GM21423 (cell line): Measurements from ENCODE around the gene PBRM1.

Experiments
- ATAC-seq: cut with Tn5 transposase; IDR thresholded peaks from one replicate; pipeline ENCODE4 v1.9.1; 2021; ENCODE audit warnings: mild to moderate bottlenecking, moderate library complexity; ENCODE audit not compliant: unreplicated experiment

The PBRM1 gene

DNA sequence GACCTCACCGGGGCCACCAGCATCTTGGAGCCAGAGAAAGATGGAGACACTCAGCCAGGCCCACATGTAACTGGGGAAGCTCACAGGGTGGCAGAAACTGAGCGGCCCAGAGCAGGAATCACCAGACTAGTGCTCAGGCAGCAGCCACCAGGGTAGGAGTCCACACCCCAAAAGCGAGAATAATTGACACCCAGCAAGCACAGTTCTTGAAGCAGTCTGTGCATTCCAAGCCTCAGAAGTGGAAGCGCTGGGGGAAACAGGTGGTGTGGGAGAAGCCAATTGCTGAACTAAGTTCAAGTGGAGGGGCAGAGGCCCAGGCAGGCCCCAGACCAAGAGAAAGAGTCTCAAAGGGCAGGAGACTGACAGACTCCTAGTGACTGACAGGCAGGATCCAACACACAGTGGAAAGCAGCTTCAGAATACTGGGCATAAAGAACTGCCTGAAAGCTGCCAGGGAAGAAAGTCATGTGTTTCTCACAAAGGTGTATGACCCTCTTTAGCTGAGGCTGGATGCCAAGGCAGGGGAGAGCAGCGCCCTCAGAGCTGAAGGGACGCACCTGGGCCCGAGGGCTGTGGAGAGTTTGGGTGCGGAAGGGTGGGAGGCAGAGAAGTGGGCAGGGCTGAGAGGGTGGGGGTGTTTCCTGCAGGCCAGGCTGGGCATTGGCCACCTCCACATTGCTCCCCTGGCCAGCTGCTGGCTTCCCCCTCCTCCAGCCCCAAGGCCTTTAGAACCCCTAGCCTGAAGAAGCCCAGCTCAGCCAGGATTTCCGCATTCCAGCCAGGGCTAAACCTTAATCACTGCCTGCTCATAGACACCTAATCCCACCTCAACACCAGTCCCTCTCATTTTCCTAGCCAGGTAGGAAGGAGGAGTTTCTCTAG lies 159.8 kb downstream of the PBRM1 start:
- ATAC-seq: no peak

DNA sequence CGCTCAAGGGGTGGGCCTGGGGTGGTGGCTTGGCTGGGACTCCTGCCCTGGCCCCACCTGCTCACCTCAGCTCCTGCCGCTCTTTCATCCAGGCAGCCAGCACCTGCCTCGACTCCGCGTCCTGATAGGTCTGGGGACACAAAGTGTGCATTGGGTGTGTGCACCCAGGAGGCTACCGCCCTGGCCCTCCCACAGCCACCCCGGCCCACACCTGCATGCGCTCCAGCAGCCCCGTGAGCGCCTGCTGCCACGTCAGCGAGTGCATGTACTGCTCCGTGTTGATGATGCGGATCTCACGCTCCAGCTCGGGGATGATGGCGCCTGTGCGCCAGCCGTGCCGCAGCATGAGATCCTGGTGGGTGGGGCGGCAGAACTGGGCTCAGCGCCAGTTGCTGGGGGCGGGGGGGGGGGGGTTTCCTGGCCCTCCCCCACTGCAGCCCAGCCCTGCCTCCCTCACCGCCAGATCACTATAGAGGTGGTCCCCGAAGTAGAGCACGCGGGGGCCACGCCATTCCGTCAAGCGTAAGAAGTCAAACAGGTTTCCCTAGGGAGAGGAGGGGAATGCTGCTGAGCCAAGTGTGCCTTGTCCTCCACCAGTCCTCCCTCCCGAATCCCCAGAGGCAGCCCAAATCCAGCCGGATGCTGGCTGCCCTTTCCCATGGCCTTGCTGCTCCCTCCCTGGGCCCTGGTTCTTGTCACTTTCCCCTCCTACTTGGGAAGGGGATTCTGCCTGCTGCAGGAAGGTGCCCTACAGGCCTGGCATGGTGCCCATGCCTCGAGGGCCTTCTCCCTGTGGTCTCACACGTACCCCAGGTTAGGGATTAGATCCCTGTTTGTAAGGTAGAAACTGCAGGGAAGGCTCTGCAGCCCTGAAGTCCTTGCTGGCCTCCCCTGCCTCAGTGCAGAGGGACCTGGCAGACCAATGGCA lies 160.7 kb downstream of the PBRM1 start:
- ATAC-seq: no peak

DNA sequence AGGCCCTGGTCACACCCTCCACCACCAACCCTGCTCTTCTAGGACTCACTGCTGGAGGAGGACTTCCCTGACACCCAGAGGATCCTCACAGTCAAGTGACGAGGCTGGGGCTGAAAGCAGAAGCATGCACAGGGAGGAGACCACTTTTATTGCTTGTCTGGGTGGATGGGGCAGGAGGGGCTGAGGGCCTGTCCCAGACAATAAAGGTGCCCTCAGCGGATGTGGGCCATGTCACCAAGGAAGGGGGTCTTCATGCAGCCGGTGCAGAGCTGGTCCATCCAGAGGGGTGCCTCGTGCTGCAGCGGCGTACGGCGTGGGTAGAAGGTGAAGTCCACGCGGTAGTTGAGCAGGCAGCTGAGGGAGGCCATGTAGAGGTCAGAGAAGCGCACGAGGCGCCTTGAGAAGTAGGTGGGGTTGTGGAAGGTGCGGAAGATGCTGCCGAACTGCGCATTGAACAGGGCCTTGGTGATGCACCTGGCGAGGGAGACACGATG lies 161.4 kb downstream of the PBRM1 start:
- ATAC-seq: no peak

DNA sequence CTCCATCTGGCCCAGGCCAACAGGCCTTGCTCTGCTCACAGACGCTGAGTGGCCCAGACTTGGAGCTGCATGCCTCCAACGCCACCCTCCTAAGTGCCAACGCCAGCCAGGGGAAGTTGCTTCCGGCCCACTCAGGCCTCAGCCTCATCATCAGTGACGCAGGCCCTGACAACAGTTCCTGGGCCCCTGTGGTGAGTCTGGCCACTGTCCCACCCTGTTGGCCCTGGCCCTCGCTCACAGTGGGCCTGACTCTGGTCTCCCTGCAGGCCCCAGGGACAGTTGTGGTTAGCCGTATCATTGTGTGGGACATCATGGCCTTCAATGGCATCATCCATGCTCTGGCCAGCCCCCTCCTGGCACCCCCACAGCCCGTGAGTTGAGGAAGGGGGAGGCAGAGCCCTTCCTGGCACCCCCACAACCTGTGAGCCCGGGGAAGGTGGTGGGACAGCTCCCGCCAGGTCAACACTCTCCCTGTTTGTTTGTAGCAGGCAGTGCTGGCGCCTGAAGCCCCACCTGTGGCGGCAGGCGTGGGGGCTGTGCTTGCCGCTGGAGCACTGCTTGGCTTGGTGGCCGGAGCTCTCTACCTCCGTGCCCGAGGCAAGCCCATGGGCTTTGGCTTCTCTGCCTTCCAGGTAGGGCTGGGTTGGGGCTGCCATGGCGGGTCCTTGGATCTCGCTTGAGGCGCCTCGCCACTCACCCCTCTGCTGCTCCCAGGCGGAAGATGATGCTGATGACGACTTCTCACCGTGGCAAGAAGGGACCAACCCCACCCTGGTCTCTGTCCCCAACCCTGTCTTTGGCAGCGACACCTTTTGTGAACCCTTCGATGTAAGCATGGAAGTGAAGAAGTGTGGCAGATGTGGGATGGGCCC lies 162.1 kb downstream of the PBRM1 start:
- ATAC-seq: no peak

DNA sequence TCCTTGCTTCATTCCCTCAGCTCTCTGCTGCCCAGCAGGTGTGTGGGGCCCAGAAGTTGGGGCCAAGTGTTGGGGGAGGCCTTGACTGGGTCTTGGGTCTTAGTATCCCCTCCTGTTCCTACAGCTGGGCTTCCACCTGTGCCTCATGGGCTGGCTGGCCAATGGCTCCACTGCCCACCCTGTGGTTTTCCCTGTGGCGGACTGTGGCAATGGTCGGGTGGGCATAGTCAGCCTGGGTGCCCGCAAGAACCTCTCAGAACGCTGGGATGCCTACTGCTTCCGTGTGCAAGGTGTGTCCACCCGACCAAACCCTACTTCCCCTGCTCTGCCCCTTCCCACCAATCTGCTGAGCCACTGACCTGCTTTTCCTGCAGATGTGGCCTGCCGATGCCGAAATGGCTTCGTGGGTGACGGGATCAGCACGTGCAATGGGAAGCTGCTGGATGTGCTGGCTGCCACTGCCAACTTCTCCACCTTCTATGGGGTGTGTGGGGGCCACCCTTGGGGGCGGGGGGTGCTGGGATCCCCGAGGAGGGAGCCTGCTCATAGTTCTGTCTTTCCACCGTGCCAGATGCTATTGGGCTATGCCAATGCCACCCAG lies 163.0 kb downstream of the PBRM1 start:
- no peak for ATAC-seq

DNA sequence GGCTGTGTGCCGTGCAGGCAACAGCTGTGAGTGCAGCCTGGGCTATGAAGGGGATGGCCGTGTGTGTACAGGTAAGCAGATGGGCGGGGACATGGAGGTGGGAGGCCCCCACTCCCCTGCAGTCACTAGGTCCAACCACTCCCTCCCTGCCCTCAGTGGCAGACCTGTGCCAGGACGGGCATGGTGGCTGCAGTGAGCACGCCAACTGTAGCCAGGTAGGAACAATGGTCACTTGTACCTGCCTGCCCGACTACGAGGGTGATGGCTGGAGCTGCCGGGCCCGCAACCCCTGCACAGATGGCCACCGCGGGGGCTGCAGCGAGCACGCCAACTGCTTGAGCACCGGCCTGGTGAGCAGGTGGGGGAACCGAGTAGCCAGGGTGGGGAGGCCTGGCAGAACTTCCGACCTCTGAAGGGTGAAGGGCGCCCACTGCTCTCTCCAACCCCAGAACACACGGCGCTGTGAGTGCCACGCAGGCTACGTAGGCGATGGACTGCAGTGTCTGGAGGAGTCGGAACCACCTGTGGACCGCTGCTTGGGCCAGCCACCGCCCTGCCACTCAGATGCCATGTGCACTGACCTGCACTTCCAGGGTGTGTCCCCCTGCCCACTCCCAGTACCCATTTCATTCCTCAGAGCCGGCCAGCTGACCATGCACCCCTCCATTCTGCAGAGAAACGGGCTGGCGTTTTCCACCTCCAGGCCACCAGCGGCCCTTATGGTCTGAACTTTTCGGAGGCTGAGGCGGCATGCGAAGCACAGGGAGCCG lies 163.6 kb downstream of the PBRM1 start:
- no peak for ATAC-seq

DNA sequence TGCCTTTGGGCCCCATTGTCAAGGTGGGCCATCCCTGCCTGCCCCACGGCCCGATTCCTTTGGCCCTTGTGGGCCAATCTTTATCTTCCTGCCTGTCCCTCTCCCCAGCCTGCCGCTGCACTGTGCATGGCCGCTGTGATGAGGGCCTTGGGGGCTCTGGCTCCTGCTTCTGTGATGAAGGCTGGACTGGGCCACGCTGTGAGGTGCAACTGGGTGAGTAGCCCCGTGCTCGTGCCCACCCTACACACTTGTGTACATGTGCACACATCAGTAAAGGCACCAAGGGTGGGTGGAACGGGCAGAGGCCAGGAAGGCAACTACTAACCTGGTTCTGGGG lies 164.3 kb downstream of the PBRM1 start:
- no peak for ATAC-seq

DNA sequence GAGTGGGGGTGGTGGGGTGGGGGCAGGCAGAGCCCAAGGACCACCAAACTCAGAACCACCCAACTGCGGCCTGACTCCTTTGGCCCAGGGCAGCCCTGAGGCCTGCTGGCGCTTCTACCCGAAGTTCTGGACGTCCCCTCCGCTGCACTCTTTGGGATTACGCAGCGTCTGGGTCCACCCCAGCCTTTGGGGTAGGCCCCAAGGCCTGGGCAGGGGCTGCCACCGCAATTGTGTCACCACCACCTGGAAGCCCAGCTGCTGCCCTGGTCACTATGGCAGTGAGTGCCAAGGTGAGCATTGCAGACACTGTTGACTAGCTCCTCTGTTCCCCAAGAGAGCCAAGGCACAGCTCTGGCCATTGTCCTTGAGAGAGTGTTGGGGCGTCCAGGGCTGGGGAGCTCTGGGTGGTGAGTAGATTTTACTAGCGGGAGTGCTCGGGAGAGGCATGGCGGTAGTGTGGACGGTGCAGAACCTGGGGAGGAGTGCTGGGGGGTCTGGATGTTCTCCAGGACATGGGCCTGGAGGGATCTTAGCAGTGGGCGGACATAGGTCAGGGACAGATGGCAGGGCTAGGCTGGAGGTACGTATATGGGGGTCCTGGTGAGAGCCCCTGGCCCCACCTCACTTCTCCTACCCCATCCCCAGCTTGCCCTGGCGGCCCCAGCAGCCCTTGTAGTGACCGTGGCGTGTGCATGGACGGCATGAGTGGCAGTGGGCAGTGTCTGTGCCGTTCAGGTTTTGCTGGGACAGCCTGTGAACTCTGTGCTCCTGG lies 164.8 kb downstream of the PBRM1 start:
- ATAC-seq: no peak

DNA sequence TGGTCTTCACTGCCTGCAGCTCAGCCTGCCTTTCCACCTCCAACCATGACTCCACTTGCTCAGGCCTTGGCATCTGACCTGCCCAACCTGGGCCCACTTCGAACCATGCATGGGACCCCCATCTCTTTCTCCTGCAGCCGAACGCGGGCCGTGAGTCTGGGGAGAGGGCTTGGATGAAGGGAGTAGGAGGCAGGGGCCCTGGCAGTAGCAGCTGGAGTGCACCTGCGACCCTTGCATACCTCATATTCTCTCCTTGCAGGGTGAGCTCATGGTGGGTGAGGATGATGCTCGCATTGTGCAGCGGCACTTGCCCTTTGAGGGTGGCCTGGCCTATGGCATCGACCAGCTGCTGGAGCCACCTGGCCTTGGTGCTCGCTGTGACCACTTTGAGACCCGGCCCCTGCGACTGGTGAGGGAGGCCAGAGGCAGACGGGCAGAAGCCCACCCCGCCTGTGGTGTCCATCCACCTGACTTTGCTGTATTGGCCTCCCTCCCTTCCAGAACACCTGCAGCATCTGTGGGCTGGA lies 165.5 kb downstream of the PBRM1 start:
- ATAC-seq: no peak

DNA sequence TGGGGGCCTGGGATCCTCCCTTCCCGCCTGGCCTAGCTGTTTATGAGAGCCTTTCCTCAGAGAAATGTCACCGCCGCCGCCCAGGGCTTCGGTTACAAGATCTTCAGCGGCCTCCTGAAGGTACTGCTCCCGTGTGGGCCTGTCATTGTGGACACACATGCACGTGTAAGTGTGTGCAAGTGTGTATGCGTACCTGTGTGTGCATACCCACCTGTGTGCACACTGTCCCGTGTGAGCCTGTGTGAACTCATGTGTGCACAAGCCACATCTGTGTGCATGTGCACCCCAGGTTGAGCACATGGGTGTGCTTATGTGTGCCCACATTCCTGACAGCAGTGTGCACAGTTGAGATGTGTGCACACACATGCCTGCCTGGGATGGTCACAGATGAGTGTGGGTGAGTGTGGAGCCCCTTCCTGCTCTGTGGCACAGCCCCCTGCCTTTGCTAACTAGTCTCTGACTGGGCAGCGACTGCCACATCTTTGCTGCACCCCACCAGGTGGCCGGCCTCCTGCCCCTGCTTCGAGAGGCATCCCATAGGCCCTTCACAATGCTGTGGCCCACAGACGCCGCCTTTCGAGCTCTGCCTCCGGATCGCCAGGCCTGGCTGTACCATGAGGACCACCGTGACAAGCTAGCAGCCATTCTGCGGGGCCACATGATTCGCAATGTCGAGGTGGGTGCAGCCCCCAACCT lies 166.1 kb downstream of the PBRM1 start:
- ATAC-seq: no peak

DNA sequence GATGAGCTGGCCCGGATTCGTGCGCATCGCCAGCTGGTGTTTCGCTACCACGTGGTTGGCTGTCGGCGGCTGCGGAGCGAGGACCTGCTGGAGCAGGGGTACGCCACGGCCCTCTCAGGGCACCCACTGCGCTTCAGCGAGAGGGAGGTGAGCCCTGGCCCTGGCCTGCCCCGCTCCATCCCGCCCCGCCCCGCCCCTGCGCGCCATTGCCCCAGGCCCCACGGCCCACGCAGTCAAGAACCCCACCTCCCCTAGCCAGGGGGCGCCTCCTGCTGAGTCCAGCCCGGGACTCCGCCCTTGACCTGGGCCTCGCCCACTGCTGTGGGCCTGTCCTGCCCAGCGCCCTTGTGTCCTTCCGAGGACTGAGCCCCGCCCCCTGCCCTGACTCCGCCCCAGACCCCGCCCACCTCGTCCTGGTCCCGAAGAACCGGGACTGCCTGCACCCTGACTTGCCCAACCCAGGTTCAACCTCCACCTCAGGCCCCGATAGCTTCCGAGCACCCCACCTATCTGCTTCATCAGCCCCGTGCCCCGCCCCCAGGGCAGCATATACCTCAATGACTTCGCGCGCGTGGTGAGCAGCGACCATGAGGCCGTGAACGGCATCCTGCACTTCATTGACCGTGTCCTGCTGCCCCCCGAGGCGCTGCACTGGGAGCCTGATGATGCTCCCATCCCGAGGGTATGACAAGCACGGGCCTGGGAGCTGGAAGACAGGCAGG lies 166.8 kb downstream of the PBRM1 start:
- no peak for ATAC-seq

DNA sequence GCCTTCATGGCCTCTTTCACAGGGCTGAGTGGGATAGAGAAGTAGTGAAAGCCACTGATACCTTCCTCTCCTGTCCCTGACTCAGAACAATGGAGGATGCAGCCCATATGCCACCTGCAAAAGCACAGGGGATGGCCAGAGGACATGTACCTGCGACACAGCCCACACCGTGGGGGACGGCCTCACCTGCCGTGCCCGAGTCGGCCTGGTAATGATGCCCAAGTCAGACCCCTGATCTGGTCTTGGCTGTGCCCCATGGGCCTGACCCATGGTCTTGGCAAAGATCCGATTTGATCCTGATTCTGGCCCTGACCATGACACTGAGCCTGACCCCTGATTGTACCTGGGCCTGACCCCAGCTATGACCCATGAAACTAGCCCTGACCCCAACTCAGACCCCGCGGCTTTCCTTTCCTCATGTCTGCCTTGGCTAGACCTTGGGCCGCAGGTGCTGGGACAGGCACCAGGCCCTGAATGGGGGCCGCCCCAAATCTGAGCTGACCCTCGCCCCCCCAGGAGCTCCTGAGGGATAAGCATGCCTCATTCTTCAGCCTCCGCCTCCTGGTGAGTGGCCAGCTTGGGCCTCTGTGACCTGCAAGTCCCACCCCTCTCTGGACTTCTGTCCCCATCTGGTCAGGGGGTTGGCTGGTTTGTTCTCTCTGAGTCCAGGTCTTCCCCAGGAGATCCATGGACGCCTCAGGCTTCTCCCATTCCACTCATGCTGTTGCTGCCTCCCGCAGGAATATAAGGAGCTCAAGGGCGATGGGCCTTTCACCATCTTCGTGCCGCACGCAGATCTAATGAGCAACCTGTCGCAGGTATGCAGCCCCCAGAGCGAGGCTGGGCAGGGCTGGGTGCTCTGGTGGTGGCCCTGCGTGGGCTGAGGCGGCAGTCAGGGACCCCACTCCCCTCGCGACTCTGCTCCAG lies 167.7 kb downstream of the PBRM1 start:
- no peak for ATAC-seq

DNA sequence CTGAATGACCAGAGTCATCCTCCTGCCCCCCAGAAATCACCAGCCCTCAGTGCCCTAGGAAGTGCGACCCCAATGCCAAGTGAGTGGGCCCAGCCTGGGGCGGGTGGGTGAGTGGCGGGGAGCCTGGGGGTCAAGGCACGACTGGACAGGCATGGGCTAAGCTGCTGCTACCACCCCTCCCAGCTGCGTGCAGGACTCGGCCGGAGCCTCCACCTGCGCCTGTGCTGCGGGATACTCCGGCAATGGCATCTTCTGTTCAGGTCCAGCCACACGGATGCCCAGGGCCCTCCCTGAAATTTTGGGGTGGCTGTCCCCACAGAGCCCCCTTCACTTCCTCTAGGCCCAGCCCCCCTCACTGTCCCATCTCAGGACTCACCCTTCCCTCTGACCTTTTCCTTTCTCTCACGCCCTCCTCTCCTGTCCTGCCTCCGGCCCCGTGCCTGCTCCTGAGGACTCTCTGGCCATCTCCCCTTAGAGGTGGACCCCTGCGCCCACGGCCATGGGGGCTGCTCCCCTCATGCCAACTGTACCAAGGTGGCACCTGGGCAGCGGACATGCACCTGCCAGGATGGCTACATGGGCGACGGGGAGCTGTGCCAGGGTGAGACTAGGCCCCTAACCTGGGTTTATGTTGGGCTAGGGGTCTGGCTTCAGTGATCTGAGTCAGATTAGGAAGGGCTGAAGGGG lies 169.1 kb downstream of the PBRM1 start:
- no peak for ATAC-seq

DNA sequence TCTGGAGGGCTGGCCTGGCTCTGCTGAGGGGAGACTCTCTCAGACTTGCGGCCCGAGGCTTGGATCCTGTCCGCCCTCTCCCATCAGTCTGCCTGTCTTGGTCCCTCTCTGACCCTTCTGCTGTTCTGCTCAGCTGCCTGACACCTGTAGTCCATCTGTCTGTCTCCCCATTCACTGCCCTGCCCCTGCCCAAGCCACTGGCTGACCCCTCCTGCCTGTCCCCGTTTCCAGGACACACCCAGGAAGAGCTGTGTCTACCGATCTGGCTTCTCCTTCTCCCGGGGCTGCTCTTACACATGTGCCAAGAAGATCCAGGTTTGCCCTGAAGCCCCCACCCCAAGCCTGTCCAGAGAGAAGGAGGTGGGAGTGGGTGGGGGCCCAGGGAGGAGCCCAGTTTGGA lies 170.5 kb downstream of the PBRM1 start:
- no peak for ATAC-seq

DNA sequence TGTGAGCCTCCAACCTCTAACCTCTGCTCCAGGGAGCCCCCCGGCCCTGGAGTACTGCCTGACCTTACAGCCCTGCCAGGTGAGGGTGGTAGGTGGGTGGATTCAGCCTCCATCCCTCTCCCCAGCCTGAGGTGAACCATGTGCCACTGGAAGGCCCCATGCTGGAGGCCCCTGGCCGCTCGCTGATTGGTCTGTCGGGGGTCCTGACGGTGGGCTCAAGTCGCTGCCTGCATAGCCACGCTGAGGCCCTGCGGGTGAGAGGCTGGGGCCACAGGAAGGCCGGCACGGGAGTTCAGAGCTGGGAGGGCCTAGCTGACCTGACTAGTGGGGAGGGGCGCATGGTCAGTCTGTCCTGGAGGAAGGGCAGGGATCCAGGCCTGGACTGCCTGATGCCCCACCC lies 171.1 kb downstream of the PBRM1 start:
- no peak for ATAC-seq

DNA sequence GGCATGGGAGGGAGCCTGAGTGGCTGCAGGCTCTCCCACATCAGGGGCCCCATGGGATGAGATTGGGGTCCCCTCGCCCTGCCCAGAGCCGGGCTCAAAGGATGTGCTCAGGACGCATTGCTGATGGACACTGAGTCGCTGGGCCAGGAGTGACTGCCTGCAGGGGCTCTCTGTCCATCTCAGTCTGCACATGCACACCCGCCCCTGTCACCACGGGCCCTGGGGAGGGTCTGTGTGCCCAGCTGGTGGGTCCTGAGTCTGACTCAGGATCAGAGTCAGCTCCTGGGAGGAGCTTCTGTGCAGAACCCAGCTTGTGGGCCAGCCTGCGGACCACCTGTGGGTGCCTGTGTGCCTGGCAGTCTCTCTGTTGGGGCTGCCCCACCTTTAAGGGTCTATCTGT lies 172.4 kb downstream of the PBRM1 start:
- ATAC-seq: no peak
